Endometrial microvascular endothelial cells (primary cell): Measurements from ENCODE around the gene SNAPC2. TPM values are rescaled to one million over a fixed set of nuclear protein-coding genes. Genes with fewer than 3 reads are reported as not detected.
"Not testable (repeated sequence)": the region's sequence is repeated elsewhere in the genome, so short reads cannot be mapped to it uniquely, and the experiment has no call there.

ENCODE experiments used
- in situ Hi-C: cut with HindIII; loops from 2 replicates; pipeline ENCODE4 v1.10.0; 2017; ENCODE audit warnings: low sequenced_read_pairs, low pct_unique_long_range_greater_than_20kb; ENCODE audit errors: inconsistent ontology term
- total RNA-seq: library from RNA; depleted of rRNA; stranded (reverse); fragments of >200 nt; gene quantifications from one replicate; pipeline ENCODE4 v1.2.3, GENCODE V29; 2015; ENCODE audit errors: inconsistent ontology term

The SNAPC2 gene
- total RNA-seq, 1 donor from 2014 or later: 46.8 TPM

- in situ Hi-C loops: no loop called here
Observed at GRCh38 chr19:7953576-7953975, 33.4 kb downstream of the SNAPC2 start.

- in situ Hi-C loops: no loop called here
Observed at GRCh38 chr19:7955696-7956095, 35.6 kb downstream of the SNAPC2 start.

GRCh38 chr19:7959211-7959610 is 39.1 kb downstream of the SNAPC2 start:
- in situ Hi-C loops: no loop called here

DNA sequence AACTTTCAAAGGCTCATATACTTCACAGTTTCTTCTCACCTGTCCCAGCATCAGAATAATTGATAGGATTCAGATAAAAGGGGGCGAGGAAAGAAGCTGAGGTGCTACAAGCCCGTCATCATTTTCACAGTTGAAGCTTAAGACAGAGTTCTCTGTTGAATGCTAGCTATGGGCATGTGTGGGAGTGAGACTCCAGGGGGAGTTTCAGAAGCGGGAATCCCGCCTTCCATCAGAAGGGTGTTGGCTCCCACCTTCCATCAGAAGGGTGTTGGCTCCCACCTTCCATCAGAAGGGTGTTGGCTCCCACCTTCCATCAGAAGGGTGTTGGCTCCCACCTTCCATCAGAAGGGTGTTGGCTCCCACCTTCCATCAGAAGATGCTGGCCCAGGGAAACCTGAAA is 40.9 kb downstream of the SNAPC2 start:
- in situ Hi-C loops: not testable (repeated sequence)

GRCh38 chr19:7961920-7962626 is 41.9 kb downstream of the SNAPC2 start:
- in situ Hi-C loops: no loop called here

DNA sequence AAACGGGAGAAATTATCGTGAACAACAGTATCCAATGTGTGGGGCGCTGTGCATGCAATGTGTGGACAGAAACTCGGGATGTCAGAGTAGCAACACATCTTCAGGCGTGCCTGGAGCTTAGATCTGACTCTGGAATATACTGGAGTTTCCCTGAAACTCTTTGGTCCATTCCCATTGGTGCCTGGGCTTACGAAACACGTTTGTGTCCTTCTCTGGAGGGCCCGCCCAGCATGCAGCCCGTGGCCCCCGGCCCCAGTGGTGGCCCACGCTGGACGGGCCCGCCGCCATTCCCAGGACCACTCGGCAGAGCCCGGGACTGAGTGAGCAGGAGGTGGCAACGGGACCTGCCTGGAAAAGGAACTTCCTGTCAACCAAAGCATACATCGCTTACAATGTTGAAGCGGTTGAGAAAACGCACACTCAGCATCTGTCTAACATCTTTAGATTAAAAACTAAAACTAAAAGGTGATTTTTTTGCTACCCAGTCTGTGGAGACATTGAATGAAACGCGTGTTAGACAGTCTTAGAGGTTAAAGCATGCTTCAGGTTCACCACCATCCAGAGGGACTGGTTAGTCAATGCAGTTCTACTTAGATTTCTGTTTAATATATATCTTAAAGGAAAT is 42.6 kb downstream of the SNAPC2 start:
- in situ Hi-C loops: no loop called here

DNA sequence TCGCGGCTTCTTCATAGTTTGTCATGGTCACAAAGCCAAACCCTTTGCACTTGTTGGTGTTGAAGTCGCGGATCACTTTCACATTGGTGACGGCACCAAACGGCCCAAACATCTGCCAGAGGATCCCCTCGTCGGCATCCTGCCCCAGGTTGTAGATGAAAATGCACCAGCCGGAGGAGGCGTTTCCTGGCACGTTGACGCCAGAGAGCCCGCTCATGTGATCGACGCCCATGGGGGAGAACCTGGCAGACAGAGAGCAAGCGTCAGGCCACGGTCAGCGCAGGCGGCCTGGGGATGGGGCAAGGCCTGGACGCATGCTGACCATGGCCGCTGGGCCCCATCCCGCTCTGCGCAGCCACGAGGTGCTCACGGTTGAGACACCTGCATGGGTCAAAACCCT is 43.4 kb downstream of the SNAPC2 start:
- in situ Hi-C loops: no loop called here

DNA sequence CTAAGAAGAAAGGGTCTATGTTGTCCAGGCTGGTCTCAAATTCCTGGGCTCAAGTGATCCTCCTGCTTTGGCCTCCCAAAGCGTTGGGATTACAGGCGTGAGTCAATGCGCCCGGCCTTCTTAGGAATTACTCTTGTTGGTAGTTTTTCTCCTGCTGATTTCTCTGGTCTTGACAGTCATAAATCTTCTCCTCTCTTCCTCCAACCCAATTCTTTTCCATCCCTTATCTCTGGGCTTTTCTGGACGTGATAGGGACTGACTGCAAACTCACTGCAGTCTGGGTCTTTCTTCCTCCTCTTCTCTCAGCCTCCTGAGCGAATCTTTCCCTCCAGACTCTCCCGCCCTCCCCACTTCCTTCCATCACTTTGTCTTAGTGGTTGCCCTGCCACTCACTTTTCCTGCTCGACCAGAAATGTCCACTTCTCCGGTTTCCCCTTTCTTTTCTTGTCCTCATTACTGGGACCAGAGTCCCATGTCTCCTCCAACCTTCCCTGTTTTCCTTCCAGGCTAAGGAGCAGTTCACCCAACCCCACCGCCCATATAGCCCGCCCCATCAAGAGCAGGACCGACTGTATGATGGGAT is 45.2 kb downstream of the SNAPC2 start:
- in situ Hi-C loops: no loop called here

DNA sequence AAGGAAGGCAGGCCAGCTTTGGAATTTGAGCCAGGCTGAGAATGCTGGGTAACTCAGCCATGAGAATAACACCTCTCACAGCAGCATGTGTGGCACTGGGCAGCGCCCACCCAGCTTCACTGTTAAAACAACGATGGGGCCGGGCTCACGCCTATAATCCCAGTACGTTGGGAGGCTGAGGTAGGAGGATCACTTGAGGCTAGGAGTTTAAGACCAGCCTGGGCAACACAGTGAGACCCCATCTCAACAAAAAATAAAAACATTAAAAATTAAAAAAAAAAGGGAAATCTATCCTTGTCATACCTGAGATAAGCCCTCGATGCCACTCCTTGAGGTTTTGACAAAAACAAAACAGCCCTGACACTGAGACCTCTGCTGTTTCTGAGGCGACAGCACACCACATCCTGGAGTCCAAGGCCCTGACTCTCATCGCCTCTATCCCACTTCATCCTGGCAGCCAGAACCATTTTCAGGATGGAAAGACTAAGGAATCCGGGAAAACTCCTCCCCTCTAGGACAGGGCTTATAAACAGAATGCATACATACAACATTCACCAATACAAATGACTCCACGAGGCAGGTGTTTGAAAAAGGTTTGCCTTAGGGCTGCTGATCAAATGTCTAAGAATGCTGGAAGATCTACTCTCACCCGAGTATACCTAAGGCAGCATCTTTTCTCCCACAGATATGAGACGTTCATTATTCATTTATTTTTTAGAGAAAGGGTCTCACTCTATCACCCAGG is 46.0 kb downstream of the SNAPC2 start:
- in situ Hi-C loops: no loop called here

DNA sequence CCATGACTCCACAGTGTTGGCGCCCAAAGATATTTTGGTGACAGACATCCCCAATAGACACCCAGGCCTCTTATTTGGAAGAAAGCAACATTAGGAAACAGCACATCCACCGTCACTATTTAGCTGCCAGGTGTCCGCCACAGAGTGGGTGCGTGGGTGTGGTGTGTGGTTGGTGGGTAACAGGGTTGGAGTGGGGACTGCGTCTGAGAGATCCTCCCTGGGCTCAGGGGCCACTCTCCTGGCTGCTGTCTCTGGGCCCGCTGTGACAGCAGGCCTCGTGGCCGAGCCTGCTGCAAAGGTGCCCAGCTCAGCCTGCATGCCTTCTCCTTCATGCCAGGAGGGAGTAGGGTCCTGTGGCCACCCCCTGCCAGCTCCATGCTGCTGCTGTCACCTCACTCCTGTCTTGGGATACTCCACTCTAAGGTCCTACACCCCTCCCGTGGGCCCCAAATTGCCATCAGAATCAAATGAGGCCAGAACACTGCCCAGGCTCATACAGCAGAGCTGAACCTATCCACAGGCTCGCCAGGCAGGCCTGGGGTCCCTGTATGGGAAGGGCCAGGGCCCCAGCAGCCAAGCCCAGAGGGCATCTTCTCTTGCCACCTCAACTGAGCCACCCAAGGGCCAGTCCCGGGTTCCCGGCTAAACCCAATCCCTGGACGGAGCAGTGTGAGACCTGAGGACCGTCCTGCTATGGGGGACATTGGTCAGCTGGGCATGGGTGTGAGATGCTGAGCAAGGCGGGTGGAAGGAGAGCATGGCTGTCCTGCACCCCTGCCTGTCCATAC is 48.1 kb downstream of the SNAPC2 start:
- in situ Hi-C loops: no loop called here

GRCh38 chr19:7968796-7969554 is 48.8 kb downstream of the SNAPC2 start:
- in situ Hi-C loops: no loop called here

GRCh38 chr19:7969555-7969939 is 49.4 kb downstream of the SNAPC2 start:
- in situ Hi-C loops: no loop called here

- in situ Hi-C loops: no loop called here
Observed at GRCh38 chr19:7970716-7971448, 50.7 kb downstream of the SNAPC2 start.

DNA sequence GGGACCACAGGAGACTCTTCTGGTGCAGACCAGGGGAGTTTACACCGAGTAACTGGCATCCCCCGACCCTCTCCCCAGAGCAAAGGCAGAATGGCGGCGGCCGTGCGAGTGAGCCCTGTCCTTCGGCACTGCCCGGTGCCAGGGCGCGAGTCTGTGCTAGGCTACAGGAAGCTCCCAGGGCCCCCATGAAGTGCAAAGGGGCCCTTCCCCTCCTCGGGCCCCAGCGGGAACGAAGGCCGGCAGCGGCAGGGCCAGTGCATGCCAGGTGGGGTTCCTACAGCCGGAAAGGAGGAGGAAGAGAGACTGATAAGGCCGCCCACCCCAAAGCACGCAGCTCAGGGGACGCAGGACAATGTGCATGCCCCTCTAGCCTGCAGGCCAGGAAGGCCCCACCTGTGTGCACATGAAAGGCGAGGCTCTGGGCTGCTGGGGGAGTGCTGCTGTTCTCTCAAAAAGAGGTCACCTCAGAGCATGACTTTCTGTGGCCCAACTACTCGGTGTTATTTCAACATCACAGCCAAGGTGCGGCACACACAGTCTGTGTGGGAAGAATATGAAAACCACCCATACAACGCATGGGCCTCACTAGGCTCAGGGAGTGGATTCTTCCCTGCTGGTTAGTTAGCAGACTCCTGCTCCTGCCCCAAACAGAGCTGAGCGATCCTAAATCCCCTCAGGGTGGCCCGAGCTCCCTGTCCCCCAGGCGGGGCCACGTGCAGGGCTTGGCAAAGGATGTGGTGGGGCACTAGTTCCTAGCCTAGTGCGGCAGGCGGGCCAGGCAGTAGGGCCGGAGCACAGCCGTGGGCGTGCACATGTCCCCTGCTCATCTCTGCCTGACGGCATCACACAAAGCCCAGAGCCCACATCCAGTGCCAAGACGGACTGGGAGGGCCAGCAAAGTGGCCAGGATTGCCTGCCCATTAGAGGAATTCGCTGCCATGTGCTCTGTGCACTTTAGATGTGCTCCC is 51.7 kb downstream of the SNAPC2 start:
- in situ Hi-C loops: no loop called here
